ENCODE measurements around the gene FADS6.

The FADS6 gene

DNA sequence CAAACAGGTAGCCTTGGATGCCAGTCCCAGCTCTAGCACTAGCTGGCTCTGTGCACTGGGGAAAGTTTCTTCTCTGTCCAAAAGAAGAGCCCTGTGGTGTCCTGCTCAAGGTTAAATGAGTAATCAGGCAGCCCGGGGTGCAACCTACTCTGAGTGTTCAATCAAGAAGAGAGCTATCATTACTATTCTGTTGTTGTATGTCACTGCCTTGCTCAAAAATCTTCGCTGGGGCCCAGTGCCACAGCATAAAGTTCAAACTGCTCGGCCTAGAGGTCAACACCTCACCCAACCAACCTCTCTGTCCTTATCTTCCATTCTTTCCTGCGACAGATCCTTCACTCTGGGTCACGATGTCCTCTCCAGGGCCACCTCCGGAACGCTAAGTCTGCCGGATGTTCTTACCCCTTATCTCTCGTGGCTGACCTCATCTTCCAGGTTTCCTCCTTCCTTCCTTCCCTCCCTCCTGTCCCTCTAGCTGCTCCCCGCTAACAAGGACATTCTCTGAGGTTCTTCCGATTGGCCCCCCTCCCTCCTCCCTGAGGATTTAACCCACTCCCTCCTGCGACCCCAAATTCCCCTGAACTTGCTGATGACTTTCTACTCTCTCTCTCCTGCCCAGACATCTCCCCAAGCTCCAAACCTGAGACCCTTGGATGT lies 25.1 kb downstream of the FADS6 start:
- Mint-ChIP-seq H3K4me1 (peaks cover 51% of the 10 kb centered on the region), H3K4me3 (no peak overlapping the region), H3K27ac (no peak overlapping the region), H3K9me3 (no peaks in the 10 kb centered on the region), H3K27me3 (ENCODE audit: low read depth, poor library complexity) (peaks cover 12% of the 10 kb centered on the region), H3K36me3 (ENCODE audit: low read depth) (no peaks in the 10 kb centered on the region)
- TF ChIP-seq, protein P1, sequence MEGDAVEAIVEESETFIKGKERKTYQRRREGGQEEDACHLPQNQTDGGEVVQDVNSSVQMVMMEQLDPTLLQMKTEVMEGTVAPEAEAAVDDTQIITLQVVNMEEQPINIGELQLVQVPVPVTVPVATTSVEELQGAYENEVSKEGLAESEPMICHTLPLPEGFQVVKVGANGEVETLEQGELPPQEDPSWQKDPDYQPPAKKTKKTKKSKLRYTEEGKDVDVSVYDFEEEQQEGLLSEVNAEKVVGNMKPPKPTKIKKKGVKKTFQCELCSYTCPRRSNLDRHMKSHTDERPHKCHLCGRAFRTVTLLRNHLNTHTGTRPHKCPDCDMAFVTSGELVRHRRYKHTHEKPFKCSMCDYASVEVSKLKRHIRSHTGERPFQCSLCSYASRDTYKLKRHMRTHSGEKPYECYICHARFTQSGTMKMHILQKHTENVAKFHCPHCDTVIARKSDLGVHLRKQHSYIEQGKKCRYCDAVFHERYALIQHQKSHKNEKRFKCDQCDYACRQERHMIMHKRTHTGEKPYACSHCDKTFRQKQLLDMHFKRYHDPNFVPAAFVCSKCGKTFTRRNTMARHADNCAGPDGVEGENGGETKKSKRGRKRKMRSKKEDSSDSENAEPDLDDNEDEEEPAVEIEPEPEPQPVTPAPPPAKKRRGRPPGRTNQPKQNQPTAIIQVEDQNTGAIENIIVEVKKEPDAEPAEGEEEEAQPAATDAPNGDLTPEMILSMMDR (IDR thresholded peaks at IDR 0.05): no peak
- DNase-seq: no peak

DNA sequence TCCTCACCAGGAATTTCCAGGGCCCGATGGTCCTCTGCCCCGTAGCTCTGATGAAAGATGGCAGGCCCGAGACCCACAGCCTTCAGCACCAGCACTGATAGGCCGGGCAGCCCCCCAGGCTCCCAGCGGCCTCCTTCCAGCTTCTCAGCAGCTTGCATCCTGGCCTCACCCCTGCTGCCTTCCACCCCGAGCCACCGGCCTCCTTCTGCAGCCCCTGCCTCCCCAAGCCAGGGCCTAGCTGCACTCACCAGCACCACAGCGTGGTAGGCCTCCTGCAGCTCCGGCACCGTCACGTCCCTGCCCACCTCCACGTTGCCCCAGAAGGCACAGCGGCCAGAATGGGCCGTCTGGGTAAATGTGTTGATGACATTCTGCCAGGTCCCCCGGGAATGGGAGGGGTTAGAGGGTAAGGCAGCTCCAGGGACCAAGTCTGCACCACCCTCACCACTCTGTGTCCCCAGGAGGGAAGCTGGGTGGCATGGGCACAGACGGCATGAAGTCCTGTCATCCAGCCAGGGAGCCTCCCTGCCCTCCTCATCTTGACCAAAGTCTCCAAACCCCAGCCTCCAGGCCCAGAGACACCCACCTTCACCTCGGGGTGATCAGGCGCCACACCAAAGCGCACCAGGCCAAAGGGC lies 27.1 kb downstream of the FADS6 start:
- peaks cover 26% of the 10 kb centered on the region for H3K27me3 Mint-ChIP-seq (ENCODE audit: low read depth, poor library complexity)

DNA sequence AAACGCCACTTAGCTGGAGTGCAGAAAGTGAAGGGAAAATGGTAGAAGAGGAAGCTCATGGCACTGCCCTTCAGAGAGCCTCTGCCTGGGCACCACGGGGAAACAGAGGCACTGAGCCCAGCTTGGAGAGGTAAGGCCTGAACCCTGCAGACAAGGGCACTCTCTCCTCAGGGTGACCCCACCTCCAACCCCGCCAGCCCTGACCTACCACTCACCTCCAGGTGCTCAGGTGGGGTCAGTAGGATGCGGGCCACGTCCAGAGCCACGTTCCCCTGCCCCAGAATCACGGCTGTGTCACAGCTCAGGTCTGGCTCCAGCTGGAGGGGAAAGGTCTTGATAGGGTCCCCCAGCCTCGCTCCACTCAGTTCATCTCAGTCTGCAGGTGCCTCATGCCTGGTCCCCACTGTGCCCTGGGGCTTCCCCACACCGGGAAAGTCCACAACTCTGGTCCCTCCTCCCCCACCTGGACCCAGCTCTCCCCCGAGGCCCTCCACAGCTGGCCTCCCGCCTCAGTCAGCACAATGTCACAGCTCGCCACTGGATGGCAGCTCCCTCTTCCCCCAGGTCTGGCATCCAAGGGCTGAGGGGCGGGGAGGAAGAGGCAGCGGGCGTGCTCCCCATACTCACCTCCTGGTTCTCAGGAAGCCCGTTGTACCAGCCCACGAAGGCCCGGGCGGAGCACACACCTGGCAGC lies 27.8 kb downstream of the FADS6 start:
- H3K4me1 Mint-ChIP-seq: peaks cover 31% of the 10 kb centered on the region
- DNase-seq: no peak
- peaks cover 32% of the 10 kb centered on the region for H3K27me3 Mint-ChIP-seq (ENCODE audit: low read depth, poor library complexity)
- H3K36me3 Mint-ChIP-seq (ENCODE audit: low read depth): no peaks in the 10 kb centered on the region
- no peak overlapping the region for H3K27ac Mint-ChIP-seq
- TF ChIP-seq, protein P1 (IDR thresholded peaks at IDR 0.05): no peak
- no peak overlapping the region for H3K4me3 Mint-ChIP-seq
- H3K9me3 Mint-ChIP-seq: no peaks in the 10 kb centered on the region

More for the DNA sequence above, 27.1 kb downstream of the FADS6 start:
- TF ChIP-seq, protein P1 (IDR thresholded peaks at IDR 0.05): no peak
- H3K27ac Mint-ChIP-seq: no peak overlapping the region
- H3K4me3 Mint-ChIP-seq: no peak overlapping the region
- H3K4me1 Mint-ChIP-seq: peaks cover 35% of the 10 kb centered on the region
- no peaks in the 10 kb centered on the region for H3K36me3 Mint-ChIP-seq (ENCODE audit: low read depth)
- H3K9me3 Mint-ChIP-seq: no peaks in the 10 kb centered on the region
- DNase-seq: no peak

DNA sequence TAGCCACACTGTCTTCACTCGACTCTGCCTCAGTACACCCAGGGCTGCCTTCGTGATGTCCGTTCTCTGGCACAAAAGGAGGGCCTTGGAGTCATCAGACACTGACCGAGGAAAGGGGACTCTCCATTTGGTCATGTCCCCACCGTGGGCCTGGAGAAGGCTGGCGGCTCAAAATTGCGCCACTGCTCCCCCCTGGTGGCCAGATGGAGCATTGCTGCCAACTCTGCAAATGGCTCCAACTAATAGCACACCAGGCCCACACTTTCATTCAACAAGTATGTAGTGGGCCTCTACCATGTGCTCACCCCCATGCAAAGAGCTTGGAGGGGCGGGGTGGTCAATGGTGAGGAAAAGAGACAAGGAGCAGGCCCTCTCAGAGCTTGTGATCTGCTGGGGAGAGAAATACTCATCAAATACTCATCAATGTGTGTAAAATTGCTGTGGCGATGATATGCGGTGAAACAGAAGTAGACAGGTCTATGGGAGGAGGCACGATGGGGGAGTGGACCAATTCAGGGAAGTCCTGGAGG lies 28.5 kb downstream of the FADS6 start:
- H3K27me3 Mint-ChIP-seq (ENCODE audit: low read depth, poor library complexity): peaks cover 40% of the 10 kb centered on the region
- peaks cover 31% of the 10 kb centered on the region for H3K4me1 Mint-ChIP-seq
- H3K27ac Mint-ChIP-seq: peak overlapping the region; percentile 12
- H3K36me3 Mint-ChIP-seq (ENCODE audit: low read depth): no peaks in the 10 kb centered on the region
- peak; percentile 89 for DNase-seq
- TF ChIP-seq, protein P1 (IDR thresholded peaks at IDR 0.05): peak; percentile 94
- no peak overlapping the region for H3K4me3 Mint-ChIP-seq
- no peaks in the 10 kb centered on the region for H3K9me3 Mint-ChIP-seq

DNA sequence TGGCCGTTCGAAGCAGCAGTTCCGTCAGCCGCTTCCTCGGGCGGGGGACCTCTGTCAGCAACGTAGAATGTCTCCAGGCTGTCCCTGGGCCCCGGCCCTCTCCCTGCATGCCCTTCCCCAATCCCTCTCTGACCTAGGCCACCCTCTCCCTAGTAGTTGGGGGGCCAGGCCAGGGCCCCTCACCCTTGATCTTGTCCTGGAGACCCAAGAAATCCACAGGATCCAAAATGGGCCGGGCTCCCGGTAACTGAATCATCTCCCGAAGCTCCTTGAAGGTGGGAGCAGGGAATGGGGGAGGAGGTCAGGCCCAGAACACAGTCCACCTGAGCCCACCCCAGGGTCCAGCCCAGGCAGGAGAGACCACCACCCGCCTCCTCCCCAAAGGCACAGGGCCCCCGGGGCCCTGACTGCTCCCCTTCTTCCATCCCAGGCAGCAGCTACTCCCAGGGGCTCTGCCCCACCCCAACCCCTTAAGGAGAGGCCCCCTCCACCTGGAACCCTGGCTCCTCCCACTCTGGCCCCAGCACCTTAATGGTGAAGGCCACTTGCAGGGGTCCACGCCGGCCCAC lies 29.1 kb downstream of the FADS6 start:
- TF ChIP-seq, protein P1 (IDR thresholded peaks at IDR 0.05): no peak
- no peak for DNase-seq
- Mint-ChIP-seq H3K4me3 (no peak overlapping the region), H3K9me3 (no peaks in the 10 kb centered on the region), H3K36me3 (ENCODE audit: low read depth) (no peaks in the 10 kb centered on the region), H3K27me3 (ENCODE audit: low read depth, poor library complexity) (peaks cover 45% of the 10 kb centered on the region), H3K4me1 (peaks cover 27% of the 10 kb centered on the region), H3K27ac (no peak overlapping the region)

Measured in nephron progenitor cell (in vitro differentiated cells).